PC-9 (cell line): ENCODE results near the gene UGGT1. TPM values are rescaled to one million over a fixed set of nuclear protein-coding genes. Genes with fewer than 3 reads are reported as not detected.

Source experiments
- BruUV-seq: library from RNA; stranded (reverse); fragments of 400-500 nt; replicated peaks from 2 replicates; lab custom pipeline; 2021; lab: Mats Ljungman, UMichigan
- CTCF ChIA-PET: fragments of 300-600 bp; sonication (Branson Sonifier 250); formaldehyde crosslinking; loops from one replicate; lab custom pipeline; 2022; ENCODE audit warnings: antibody characterized with exemption; lab: Charles Lee
- POLR2A ChIA-PET: fragments of 300-600 bp; sonication (Branson Sonifier 250); formaldehyde crosslinking; loops from one replicate; lab custom pipeline; 2022; ENCODE audit warnings: antibody characterized with exemption; ENCODE audit not compliant: unreplicated experiment; lab: Charles Lee
- DNase-seq, 2 experiments: peaks; one replicate each; pipeline versions ENCODE4 v3.0.0 to v3.0.0-alpha.2; 2015 to 2022; ENCODE audit warnings: mixed read lengths in 1 of 2
- H2AFZ ChIP-seq: fragments of 200-600 bp; sonication (generic); 2 replicates; pipeline ENCODE4 v1.8.1; 2017; ENCODE audit warnings: antibody characterized with exemption
- H3F3A ChIP-seq: fragments of 200-600 bp; sonication (generic); 2 replicates; pipeline ENCODE4 v1.8.1; 2017; ENCODE audit warnings: antibody characterized with exemption, mild to moderate bottlenecking, low read depth; ENCODE audit not compliant: insufficient read depth
- H3K27ac ChIP-seq: fragments of 200-600 bp; sonication (generic); 2 replicates; pipeline ENCODE4 v1.6.1; 2016; ENCODE audit warnings: mixed run types
- H3K27me3 ChIP-seq: fragments of 200-600 bp; sonication (generic); 2 replicates; pipeline ENCODE4 v1.6.1; 2016; ENCODE audit warnings: low read depth, mixed run types; ENCODE audit not compliant: insufficient read depth
- H3K36me3 ChIP-seq: fragments of 200-600 bp; sonication (generic); 2 replicates; pipeline ENCODE4 v1.6.1; 2016; ENCODE audit warnings: low read depth, mixed run types
- H3K4me1 ChIP-seq: fragments of 200-600 bp; sonication (generic); replicated peaks from 2 replicates; pipeline ENCODE4 v1.6.1; 2016; ENCODE audit warnings: mixed run types; ENCODE audit not compliant: insufficient read depth
- H3K4me2 ChIP-seq: fragments of 200-600 bp; sonication (generic); 2 replicates; pipeline ENCODE4 v1.6.1; 2017; ENCODE audit warnings: mixed run types
- H3K4me3 ChIP-seq: fragments of 200-600 bp; sonication (generic); 2 replicates; pipeline ENCODE4 v1.6.1; 2016; ENCODE audit warnings: mixed run types
- H3K79me2 ChIP-seq: fragments of 200-600 bp; sonication (generic); 2 replicates; pipeline ENCODE4 v1.6.1; 2017; ENCODE audit warnings: low read depth, mixed run types
- H3K9me2 ChIP-seq: fragments of 200-600 bp; sonication (generic); 2 replicates; pipeline ENCODE4 v1.8.1; 2017; ENCODE audit warnings: mild to moderate bottlenecking; ENCODE audit not compliant: insufficient read depth
- H3K9me3 ChIP-seq: fragments of 200-600 bp; sonication (generic); 2 replicates; pipeline ENCODE4 v1.8.1; 2016; ENCODE audit warnings: low read depth; ENCODE audit not compliant: insufficient read depth
- H4K20me1 ChIP-seq: fragments of 200-600 bp; sonication (generic); 2 replicates; pipeline ENCODE4 v1.8.1; 2017; ENCODE audit not compliant: insufficient read depth
- CTCF ChIP-seq: fragments of 200-600 bp; sonication (generic); conservative IDR thresholded peaks from 2 replicates; pipeline ENCODE4 v1.6.1; 2017; ENCODE audit warnings: mixed run types, antibody characterized with exemption, mild to moderate bottlenecking, moderate library complexity
- EZH2 ChIP-seq: fragments of 200-600 bp; sonication (generic); IDR thresholded peaks from 2 replicates; pipeline ENCODE4 v1.8.0; 2017; ENCODE audit warnings: antibody characterized with exemption, low read depth
- intact Hi-C: fragments of 100-400 bp; cut with micrococcal nuclease; formaldehyde crosslinking; loops from one replicate; pipeline ENCODE4 v1.10.0; 2022; ENCODE audit not compliant: unreplicated experiment
- total RNA-seq: library from RNA; stranded (reverse); gene quantifications from 2 replicates; pipeline ENCODE4 v1.2.3, GENCODE V29; 2021

UGGT1 gene
- total RNA-seq, 1 experiment from 2014 or later: 56.9 TPM

- intact Hi-C loops: no loop called here
- POLR2A ChIA-PET: no interaction called here
- no peaks in the 10 kb centered on the region for H3K27me3 ChIP-seq
These were observed 147.1 kb downstream of the UGGT1 start for GRCh38 chr2:128237911-128238697.

GRCh38 chr2:128241896-128242295 lies 150.9 kb downstream of the UGGT1 start:
- intact Hi-C loops: no loop called here
- H3K27ac ChIP-seq: no peak overlapping the region
- H3K9me2 ChIP-seq: no peaks in the 10 kb centered on the region
- CTCF ChIA-PET: no interaction called here
- BruUV-seq: no TSS peak
- H2AFZ ChIP-seq: no peak overlapping the region
- no peaks in the 10 kb centered on the region for H3K79me2 ChIP-seq
- no peak overlapping the region for H3K4me3 ChIP-seq
- no peaks in the 10 kb centered on the region for H3K36me3 ChIP-seq
- no peak overlapping the region for H3K4me2 ChIP-seq
- DNase-seq: no peak
- TF ChIP-seq CTCF (no peak), EZH2 (no peak)
- no peaks in the 10 kb centered on the region; the same call in 1 of the 2 replicates for H3F3A ChIP-seq
- no peaks in the 10 kb centered on the region for H3K4me1 ChIP-seq
- no peaks in the 10 kb centered on the region for H3K9me3 ChIP-seq
- H4K20me1 ChIP-seq: no peaks in the 10 kb centered on the region
- POLR2A ChIA-PET: no interaction called here
- no peaks in the 10 kb centered on the region for H3K27me3 ChIP-seq

More at GRCh38 chr2:128237911-128238697, 147.1 kb downstream of the UGGT1 start:
- no peak overlapping the region for H2AFZ ChIP-seq
- TF ChIP-seq EZH2 (no peak), CTCF (no peak)
- no peak overlapping the region for H3K4me2 ChIP-seq
- no peaks in the 10 kb centered on the region; the same call in 1 of the 2 replicates for H3F3A ChIP-seq
- BruUV-seq: no TSS peak
- no peaks in the 10 kb centered on the region for H3K36me3 ChIP-seq
- no peaks in the 10 kb centered on the region for H3K9me2 ChIP-seq
- no peak overlapping the region for H3K4me3 ChIP-seq
- H3K27ac ChIP-seq: no peak overlapping the region
- DNase-seq: no peak
- CTCF ChIA-PET: interaction anchor here (0.5 kb wide), 1 partner anchor 45 kb away, joined by 3 read pairs; no protein-coding TSS in a partner anchor
- H4K20me1 ChIP-seq: no peaks in the 10 kb centered on the region
- no peaks in the 10 kb centered on the region for H3K4me1 ChIP-seq
- H3K9me3 ChIP-seq: no peaks in the 10 kb centered on the region
- no peaks in the 10 kb centered on the region for H3K79me2 ChIP-seq

Other genes with a start within 250 kb of the UGGT1 start
- 40.4 and 46.4 TPM in 2 replicates for gene POLR2D, start 233.0 kb upstream of the UGGT1 start, total RNA-seq
- 17.1 and 20.3 TPM in 2 replicates for gene AMMECR1L, start 205.2 kb upstream of the UGGT1 start, total RNA-seq
- 27.2 and 33.9 TPM in 2 replicates for gene SAP130, start 63.1 kb upstream of the UGGT1 start, total RNA-seq
- 20.2 and 26.2 TPM in 2 replicates for gene HS6ST1, start 227.7 kb downstream of the UGGT1 start, total RNA-seq